Measurements from ENCODE around the gene CSRP1. TPM values are rescaled to one million over a fixed set of nuclear protein-coding genes. Genes with fewer than 3 reads are reported as not detected.
"Not testable (repeated sequence)": the region's sequence is repeated elsewhere in the genome, so short reads cannot be mapped to it uniquely, and the experiment has no call there.

Gene CSRP1
- total RNA-seq, 2 experiments from 2014 or later: 77.1 to 77.8 TPM

DNA sequence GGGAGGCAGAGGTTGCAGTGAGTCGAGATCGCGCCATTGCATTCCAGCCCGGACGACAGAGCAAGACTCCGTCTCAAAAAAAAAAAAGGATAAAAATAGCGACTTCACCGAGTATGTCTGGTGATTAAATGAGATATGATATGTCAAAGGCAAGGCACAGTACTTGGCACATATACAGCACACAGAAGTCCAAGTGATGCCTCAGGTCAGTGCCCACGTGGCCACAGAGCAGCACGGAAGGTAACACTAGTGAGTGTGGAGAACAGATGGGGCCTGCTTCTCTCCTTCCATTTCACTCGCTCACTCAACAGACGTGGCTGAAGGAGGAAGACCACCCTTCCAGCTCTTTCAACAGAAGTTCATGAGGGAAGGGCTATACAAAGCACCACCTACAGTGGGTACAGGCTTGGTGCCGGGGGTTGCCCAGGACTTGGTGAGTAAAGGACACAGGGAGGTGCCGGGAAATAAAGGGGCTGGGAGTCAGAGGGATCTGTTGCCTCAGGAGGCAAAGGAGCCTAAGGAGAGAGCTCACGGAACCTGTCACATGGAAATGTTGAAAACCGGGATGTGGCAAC is 8.9 kb downstream of the CSRP1 start:
- Mint-ChIP-seq H3K36me3 (ENCODE audit: low read depth) (peaks cover 33% of the 10 kb centered on the region), H3K4me3 (no peak overlapping the region), H3K27ac (no peak overlapping the region), H3K4me1 (peaks cover 3% of the 10 kb centered on the region), H3K27me3 (no peaks in the 10 kb centered on the region), H3K9me3 (no peaks in the 10 kb centered on the region)
- CTCF ChIA-PET: interaction anchor here (2.1 kb wide), 1 partner anchor 15 kb away, joined by 12 read pairs; no protein-coding TSS in a partner anchor
- no peak for DNase-seq
- POLR2A ChIA-PET: interaction anchor here (2.0 kb wide), 1 partner anchor 12 kb away, joined by 5 read pairs; no protein-coding TSS in a partner anchor

DNA sequence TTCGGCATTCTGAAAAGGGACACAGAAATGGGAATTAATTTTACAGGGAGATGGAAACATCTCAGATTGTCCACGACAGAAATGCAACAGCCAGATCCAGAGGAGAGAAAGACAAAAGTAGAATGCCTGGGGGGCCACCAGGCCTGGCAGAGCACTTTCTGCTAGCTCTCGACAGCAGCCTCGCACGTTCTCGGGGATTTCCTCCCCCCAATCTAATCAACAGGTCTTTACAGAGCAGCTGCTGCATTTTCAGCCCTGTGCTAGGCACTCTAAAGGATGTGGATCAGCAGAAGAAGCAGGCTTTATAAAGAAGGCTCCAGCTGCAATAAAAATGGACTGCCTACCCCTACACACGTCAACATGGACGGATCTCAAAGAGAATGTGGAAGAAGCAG is 10.6 kb downstream of the CSRP1 start:
- Mint-ChIP-seq H3K4me3 (no peak overlapping the region), H3K4me1 (no peaks in the 10 kb centered on the region), H3K36me3 (ENCODE audit: low read depth) (peaks cover 41% of the 10 kb centered on the region), H3K27me3 (no peaks in the 10 kb centered on the region), H3K9me3 (no peaks in the 10 kb centered on the region), H3K27ac (no peak overlapping the region)
- DNase-seq: no peak
- CTCF ChIA-PET: interaction anchor here (1.2 to 1.6 kb wide), 2 partner anchors 48 to 61 kb away, joined by 3 to 8 read pairs; no protein-coding TSS in a partner anchor
- POLR2A ChIA-PET: interaction anchor here (1.2 kb wide), 1 partner anchor 10 kb away, joined by 3 read pairs; no protein-coding TSS in a partner anchor

DNA sequence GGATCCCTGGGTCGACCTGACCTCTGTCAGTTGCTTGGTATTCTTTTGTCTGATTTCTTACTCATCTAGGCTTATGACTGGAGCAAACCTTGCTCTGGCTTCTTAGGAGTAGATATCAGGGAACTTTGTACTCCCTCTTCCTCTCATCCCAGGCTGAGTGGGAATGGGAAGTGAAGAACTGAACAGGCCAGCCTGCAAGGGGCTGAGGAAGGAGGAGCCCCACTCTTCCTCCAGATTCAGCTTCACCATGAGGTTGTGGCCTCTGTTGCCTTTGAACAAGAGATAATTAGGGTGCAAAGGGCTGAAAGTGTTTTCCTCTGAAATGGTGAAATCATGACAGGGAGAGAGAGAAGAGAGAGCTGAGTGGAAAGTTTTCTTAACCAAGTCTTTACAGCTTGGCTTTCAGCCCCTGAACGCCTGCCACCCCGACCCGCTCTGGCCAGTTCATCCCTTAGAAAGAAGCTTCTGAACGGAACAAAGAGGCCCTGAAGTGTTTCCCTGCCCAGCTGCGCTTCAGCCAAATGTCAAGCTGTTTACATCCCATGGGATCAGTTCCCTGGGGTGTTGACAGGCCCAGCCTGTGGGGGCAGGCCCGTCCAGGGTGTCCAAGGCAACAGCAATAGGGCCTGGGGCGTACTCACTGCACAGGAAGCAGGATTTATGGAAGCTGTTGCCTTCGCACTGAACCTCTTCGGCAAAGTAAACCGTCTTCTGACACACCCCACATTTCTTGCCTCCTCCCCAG is 11.2 kb downstream of the CSRP1 start:
- no peak for DNase-seq
- CTCF ChIA-PET: interaction anchor here (1.6 to 1.7 kb wide), 2 partner anchors 14 to 48 kb away, joined by 5 to 8 read pairs; no protein-coding TSS in a partner anchor
- H3K9me3 Mint-ChIP-seq: no peaks in the 10 kb centered on the region
- H3K4me3 Mint-ChIP-seq: no peak overlapping the region
- POLR2A ChIA-PET: no interaction called here
- no peak overlapping the region for H3K27ac Mint-ChIP-seq
- peaks cover 43% of the 10 kb centered on the region for H3K36me3 Mint-ChIP-seq (ENCODE audit: low read depth)
- H3K4me1 Mint-ChIP-seq: peaks cover 2% of the 10 kb centered on the region
- H3K27me3 Mint-ChIP-seq: no peaks in the 10 kb centered on the region

DNA sequence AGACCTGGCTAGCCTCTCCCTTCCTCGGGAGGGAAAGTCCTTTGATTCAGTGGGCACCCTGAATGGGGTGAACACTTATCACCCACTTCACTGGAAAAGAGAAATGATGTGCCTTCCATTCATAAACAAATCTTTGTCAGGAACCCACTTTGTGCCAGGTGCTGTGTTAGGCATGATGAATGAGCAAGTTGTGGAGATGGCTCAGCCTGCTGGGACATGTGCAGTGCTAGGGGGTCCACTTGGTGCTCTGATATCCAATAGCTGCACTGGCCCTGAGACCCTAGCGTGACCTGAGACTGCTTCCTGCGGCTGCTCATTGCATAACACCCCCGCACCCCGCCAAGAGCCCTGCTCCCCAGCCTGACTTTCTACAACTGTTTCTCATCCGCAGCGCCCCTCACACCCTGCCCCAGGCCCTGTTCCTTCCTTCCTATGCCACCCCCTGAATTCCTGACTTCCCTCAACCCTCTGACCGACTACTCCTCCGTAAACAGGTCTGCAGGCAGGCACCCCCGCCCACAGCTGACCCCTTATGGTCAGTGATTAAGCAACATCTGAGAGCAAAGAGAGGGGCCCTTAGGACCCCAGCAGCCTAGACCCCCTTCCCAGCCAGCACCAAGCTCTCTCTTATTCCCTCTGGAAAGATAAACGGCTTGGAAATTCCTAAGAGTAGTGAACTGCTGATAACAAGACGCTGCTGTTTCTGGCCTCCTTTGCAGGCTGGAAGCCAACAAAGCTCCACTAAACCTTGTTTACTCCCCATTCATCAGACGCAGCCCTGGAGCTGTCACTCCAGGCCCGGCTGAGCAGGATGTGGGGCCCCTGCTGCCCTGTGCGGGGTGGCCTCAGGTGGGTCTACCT is 12.9 kb downstream of the CSRP1 start:
- Mint-ChIP-seq H3K36me3 (ENCODE audit: low read depth) (peaks cover 53% of the 10 kb centered on the region), H3K27me3 (no peaks in the 10 kb centered on the region), H3K27ac (no peak overlapping the region), H3K4me3 (no peak overlapping the region), H3K9me3 (no peaks in the 10 kb centered on the region), H3K4me1 (peaks cover 7% of the 10 kb centered on the region)
- DNase-seq: no peak
- CTCF ChIA-PET: interaction anchor here (1.7 kb wide), 1 partner anchor 12 kb away, joined by 5 read pairs; no protein-coding TSS in a partner anchor
- POLR2A ChIA-PET: interaction anchor here (2.3 kb wide), 1 partner anchor 12 kb away, joined by 7 read pairs; the partner anchor contains the start of gene CSRP1

DNA sequence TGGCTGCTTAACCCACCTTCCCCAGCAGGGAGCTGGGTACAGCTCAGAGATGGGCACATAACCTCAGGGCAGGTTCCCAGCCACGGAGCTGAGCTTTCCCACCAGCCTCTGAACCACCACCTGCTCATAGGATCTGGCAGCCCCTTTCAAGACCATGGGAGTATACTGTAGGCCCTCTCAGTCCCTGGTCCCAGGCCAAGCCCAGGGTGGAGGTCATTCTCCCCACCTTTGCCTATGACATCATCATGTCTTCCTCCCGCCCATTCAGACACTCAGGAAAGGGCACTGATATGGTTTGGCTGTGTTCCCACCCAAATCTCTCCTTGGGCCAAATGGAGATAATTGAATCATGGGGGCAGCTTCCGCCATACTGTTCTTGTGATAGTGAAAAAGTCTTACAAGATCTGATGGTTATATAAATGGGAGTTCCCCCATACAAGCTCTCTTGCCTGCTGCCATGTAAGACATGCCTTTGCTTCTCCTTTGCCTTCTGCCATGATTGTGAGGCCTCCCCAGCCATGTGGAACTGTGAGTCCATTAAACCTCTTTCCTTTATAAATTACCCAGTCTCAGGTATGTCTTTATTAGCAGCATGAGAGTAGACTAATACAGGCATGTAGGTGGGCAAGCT is 13.8 kb downstream of the CSRP1 start:
- H3K27ac Mint-ChIP-seq, H3K4me1 Mint-ChIP-seq, CTCF ChIA-PET, DNase-seq, H3K27me3 Mint-ChIP-seq, H3K9me3 Mint-ChIP-seq, H3K4me3 Mint-ChIP-seq: not testable (repeated sequence)
- POLR2A ChIA-PET: interaction anchor here (2.3 kb wide), 1 partner anchor 13 kb away, joined by 7 read pairs; the partner anchor contains the start of gene CSRP1
- H3K36me3 Mint-ChIP-seq (ENCODE audit: low read depth): peaks cover 61% of the 10 kb centered on the region

DNA sequence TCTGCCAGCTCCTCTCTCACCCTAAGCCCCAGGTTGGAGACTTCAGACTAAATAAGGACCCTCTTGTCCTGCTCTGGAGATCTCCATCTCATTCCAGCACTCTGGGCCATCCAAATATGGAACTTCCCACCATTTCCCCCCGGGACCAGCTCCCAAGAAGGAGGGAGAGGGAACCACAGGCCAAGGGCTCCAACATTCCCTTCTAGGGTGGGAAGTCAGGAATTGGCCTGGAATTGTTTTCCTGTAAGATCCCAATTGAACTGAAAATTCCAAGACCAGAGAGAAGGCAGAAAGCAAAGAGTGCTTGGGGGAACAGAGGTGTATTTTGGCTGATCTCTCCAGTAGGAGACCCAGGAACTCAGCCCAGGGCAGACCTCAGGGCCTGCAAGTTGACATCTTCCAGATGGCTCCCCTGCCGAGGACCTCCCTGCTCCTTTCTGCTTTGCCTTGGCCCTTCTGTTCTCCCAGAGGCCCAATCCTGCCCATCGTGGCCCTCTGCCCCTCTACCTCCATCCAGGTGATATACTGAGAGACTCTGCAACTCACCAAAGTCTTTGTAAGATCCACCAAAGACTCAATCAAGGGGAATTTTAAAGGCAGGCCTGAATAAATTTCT is 14.9 kb downstream of the CSRP1 start:
- CTCF ChIA-PET: interaction anchor here (1.1 to 15.2 kb wide), 3 partner anchors 9 to 22 kb away, joined by 5 to 350 read pairs (median 11); no protein-coding TSS in a partner anchor
- Mint-ChIP-seq H3K9me3 (no peaks in the 10 kb centered on the region), H3K27ac (no peak overlapping the region), H3K4me1 (peaks cover 7% of the 10 kb centered on the region), H3K4me3 (no peak overlapping the region), H3K27me3 (no peaks in the 10 kb centered on the region), H3K36me3 (ENCODE audit: low read depth) (peaks cover 68% of the 10 kb centered on the region)
- DNase-seq: no peak
- POLR2A ChIA-PET: interaction anchor here (2.0 kb wide), 1 partner anchor 14 kb away, joined by 9 read pairs; the partner anchor contains the start of gene CSRP1

DNA sequence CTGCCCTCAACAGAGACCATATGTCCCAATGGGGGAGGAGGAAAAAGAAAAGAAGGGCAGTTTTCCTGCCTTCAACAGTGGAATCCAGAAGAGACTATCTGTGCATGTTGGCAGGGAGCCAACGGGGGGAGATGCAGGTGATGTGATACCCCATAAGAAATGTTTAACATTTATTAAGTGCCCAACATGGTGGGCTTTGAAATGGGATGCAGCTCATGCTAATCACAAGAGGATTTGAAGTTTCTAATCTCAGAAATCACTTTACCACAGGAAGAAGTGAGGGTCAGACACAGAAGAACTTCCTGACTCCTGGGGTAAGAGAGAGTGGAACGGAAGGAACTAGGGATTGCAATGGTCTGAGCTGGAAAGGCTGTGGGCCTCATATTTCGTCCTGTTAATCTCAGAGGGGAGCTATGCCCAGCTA is 16.2 kb downstream of the CSRP1 start:
- Mint-ChIP-seq H3K36me3 (ENCODE audit: low read depth) (peaks cover 66% of the 10 kb centered on the region), H3K4me1 (peaks cover 10% of the 10 kb centered on the region), H3K9me3 (no peaks in the 10 kb centered on the region), H3K27me3 (no peaks in the 10 kb centered on the region), H3K27ac (no peak overlapping the region), H3K4me3 (no peak overlapping the region)
- POLR2A ChIA-PET: interaction anchor here (1.0 to 2.0 kb wide), 2 partner anchors 9 to 16 kb away, joined by 3 to 9 read pairs; partner anchors contain the start of gene CSRP1
- DNase-seq: no peak
- CTCF ChIA-PET: interaction anchor here (1.1 to 15.2 kb wide), 5 partner anchors 8 to 69 kb away, joined by 3 to 350 read pairs (median 5); no protein-coding TSS in a partner anchor

DNA sequence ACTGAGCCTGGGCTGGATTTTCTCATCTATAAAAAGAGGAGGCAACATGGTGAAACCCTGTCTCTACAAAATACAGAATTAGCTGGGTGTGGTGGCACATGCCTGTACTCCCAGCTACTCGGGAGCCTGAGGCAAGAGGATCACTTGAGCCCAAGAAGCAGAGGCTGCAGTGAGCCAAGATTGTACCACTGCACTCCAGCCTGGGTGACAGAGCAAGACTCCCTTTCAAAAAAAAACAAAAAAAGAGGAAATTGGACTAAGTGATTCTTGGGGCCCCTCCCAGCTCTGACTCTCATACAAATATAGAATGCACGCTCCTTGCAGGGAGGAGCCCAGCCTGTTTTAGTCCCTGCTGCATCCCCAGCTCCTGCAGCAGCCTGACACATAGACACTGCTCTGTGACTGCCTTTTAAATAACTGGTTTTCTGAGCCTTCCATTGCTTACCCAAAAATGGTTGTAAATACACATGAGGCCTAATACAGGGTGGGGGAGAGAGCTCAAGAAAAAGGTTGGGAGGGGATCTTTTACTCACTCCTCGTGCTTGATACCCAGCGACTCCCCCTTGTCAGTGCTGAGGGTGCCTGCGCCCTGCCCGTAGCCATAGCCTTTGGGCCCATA is 17.2 kb downstream of the CSRP1 start:
- Mint-ChIP-seq H3K4me3 (no peak overlapping the region), H3K27ac (no peak overlapping the region), H3K36me3 (ENCODE audit: low read depth) (peaks cover 57% of the 10 kb centered on the region), H3K27me3 (no peaks in the 10 kb centered on the region), H3K4me1 (peaks cover 10% of the 10 kb centered on the region), H3K9me3 (no peaks in the 10 kb centered on the region)
- no peak for DNase-seq
- ChIA-PET CTCF (interaction anchor here (1.2 to 15.2 kb wide), 2 partner anchors 24 to 70 kb away, joined by 3 to 350 read pairs; no protein-coding TSS in a partner anchor), POLR2A (no interaction called here)

DNA sequence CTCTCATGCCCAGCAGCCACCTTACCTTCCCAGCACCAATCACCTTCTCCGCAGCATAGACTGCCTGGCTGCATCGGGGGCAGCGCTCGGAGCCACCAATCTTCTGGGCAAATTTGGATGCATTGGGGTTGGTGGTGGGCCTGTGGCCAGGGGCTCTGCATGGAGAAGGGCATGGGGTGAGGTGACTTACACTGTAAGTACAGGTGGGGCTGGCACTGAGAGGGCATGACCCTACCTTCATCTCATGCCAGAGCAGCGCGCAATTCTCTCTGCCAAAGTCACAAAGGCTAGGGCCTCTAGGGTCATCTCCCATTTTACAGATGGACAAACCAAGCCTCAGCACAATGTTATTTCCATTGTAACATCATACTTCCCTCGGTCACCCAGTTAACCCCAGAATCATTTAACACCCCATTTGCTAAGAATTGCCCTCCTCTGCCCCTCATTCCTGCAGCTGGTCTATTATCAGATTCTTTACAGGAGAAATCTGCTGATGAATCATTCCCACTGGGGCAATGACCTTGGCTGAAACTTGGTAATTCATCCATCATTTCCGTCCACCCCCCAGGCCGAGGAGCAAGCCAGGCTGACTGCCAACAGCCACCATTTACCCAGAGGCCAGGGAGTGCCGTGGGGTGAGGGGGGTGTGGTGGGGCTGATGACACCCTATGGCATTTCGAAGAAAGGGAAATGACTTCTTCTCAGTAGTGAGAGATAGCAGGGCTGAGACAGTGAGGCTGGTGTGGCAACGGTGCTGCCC is 17.9 kb downstream of the CSRP1 start:
- Mint-ChIP-seq H3K4me1 (peaks cover 10% of the 10 kb centered on the region), H3K36me3 (ENCODE audit: low read depth) (peaks cover 49% of the 10 kb centered on the region), H3K27me3 (no peaks in the 10 kb centered on the region), H3K9me3 (no peaks in the 10 kb centered on the region), H3K4me3 (no peak overlapping the region), H3K27ac (no peak overlapping the region)
- CTCF ChIA-PET: interaction anchor here (15.2 kb wide), 1 partner anchor 25 kb away, joined by 350 read pairs; no protein-coding TSS in a partner anchor
- DNase-seq: no peak
- POLR2A ChIA-PET: interaction anchor here (3.9 kb wide), 1 partner anchor 18 kb away, joined by 18 read pairs; the partner anchor contains the start of gene CSRP1

DNA sequence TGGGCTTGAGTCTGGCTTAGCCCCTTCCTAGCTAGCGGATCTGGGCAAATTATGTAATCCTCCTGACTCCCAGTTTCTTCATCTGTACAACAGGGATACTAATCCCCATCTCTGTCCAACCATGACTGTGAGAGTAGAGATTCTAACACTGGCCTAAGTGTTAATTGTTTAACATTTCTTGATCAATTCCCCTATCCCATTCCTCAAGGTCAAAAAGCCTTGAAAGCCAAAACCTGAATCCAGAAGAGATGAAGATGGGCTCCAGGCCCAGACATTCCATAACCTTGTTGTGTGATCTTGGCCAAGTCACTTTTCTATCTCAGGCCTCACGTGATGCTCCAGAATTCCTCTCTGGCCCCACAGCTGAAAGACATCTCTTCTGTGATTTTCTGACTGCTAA is 19.2 kb downstream of the CSRP1 start:
- H3K4me1 Mint-ChIP-seq: peaks cover 10% of the 10 kb centered on the region
- H3K27ac Mint-ChIP-seq: no peak overlapping the region
- H3K9me3 Mint-ChIP-seq: no peaks in the 10 kb centered on the region
- peaks cover 43% of the 10 kb centered on the region for H3K36me3 Mint-ChIP-seq (ENCODE audit: low read depth)
- no peak overlapping the region for H3K4me3 Mint-ChIP-seq
- POLR2A ChIA-PET: interaction anchor here (1.7 to 3.9 kb wide), 2 partner anchors 15 to 19 kb away, joined by 6 to 18 read pairs; partner anchors contain the start of gene CSRP1
- CTCF ChIA-PET: interaction anchor here (0.7 to 15.2 kb wide), 3 partner anchors 26 to 43 kb away, joined by 3 to 350 read pairs (median 3); no protein-coding TSS in a partner anchor
- no peak for DNase-seq
- no peaks in the 10 kb centered on the region for H3K27me3 Mint-ChIP-seq

DNA sequence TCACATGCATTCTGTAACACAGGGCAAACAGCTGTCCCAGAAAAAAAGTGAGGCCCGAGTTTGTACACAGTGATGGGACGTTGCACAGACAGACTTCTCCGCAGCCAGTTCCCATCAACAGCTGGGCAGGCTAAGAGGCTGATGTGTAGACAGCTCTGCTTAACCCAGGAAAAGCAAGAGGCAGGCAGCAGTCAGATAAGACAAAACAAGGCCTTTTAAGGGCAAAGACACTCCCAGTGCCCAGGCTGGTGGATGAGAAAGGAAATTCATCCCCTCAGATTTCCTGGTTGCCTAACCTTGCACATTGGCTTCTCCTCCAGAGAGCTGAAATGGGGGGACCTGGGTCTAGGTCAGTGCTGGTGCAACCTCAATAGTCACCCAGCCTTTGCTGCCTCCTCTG is 20.7 kb downstream of the CSRP1 start:
- Mint-ChIP-seq H3K36me3 (ENCODE audit: low read depth) (peaks cover 34% of the 10 kb centered on the region), H3K9me3 (no peaks in the 10 kb centered on the region), H3K4me1 (peaks cover 24% of the 10 kb centered on the region), H3K4me3 (no peak overlapping the region), H3K27me3 (peaks cover 5% of the 10 kb centered on the region), H3K27ac (no peak overlapping the region)
- CTCF ChIA-PET: interaction anchor here (0.6 to 15.2 kb wide), 4 partner anchors 21 to 408 kb away, joined by 5 to 350 read pairs (median 8); partner anchors contain the start of gene CSRP1
- DNase-seq: no peak
- POLR2A ChIA-PET: interaction anchor here (1.3 to 3.9 kb wide), 4 partner anchors 10 to 20 kb away, joined by 3 to 18 read pairs (median 6); partner anchors contain the start of gene CSRP1

Data from activated CD4-positive, alpha-beta memory T cell treated with anti-CD3 and anti-CD28 coated beads, Interleukin-2, amount 10 ng/mL, durations not matched to agents 7 days and 5 days (primary cell).